Endodermal cell (in vitro differentiated cells): ENCODE results near the gene DOK3. TPM values are rescaled to one million over a fixed set of nuclear protein-coding genes. Genes with fewer than 3 reads are reported as not detected.

ENCODE experiments used
- DNase-seq: peaks from one replicate; pipeline ENCODE4 v3.0.0-alpha.2; 2017
- H3K27ac ChIP-seq: 2 replicates; pipeline ENCODE4 v1.5.1; 2013; ENCODE audit warnings: mild to moderate bottlenecking, low read depth, low read length, moderate library complexity
- H3K27me3 ChIP-seq: 2 replicates; pipeline ENCODE4 v1.6.1; 2013; ENCODE audit warnings: mild to moderate bottlenecking, low read length, moderate library complexity; ENCODE audit not compliant: insufficient read depth, control insufficient read depth, poor library complexity, severe bottlenecking
- H3K36me3 ChIP-seq: 2 replicates; pipeline ENCODE4 v1.7.0; 2013; ENCODE audit warnings: mild to moderate bottlenecking, low read length, moderate library complexity; ENCODE audit not compliant: control insufficient read depth, insufficient read depth
- H3K4me1 ChIP-seq: one replicate; pipeline ENCODE4 v1.7.0; 2013; ENCODE audit warnings: low read length; ENCODE audit not compliant: control insufficient read depth, insufficient read depth
- H3K4me3 ChIP-seq: 2 replicates; pipeline ENCODE4 v1.5.1; 2013; ENCODE audit warnings: mild to moderate bottlenecking, low read length, moderate library complexity
- H3K9ac ChIP-seq: 2 replicates; pipeline ENCODE4 v1.6.1; 2013; ENCODE audit warnings: mild to moderate bottlenecking, low read length, moderate library complexity; ENCODE audit not compliant: poor library complexity, severe bottlenecking; ENCODE audit errors: extremely low read depth
- H3K9me3 ChIP-seq: 2 replicates; pipeline ENCODE4 v1.6.1; 2013; ENCODE audit warnings: mild to moderate bottlenecking, low read length, moderate library complexity; ENCODE audit not compliant: control insufficient read depth
- H3K27ac Mint-ChIP-seq: 2 replicates; pipeline ENCODE4 v1.8.0; 2020; ENCODE audit warnings: mixed read lengths
- H3K27me3 Mint-ChIP-seq: 2 replicates; pipeline ENCODE4 v1.8.0; 2021; ENCODE audit warnings: mild to moderate bottlenecking, mixed read lengths; ENCODE audit not compliant: insufficient read depth
- H3K36me3 Mint-ChIP-seq: 2 replicates; pipeline ENCODE4 v1.8.0; 2020; ENCODE audit warnings: low read depth, mixed read lengths
- H3K4me1 Mint-ChIP-seq: 2 replicates; pipeline ENCODE4 v1.8.0; 2020; ENCODE audit warnings: mixed read lengths
- H3K4me3 Mint-ChIP-seq: 2 replicates; pipeline ENCODE4 v1.8.0; 2020; ENCODE audit warnings: mild to moderate bottlenecking, moderate library complexity, mixed read lengths
- H3K9me3 Mint-ChIP-seq: 2 replicates; pipeline ENCODE4 v1.8.0; 2020; ENCODE audit warnings: mild to moderate bottlenecking, mixed read lengths
- CTCF ChIP-seq: fragments of 200-600 bp; sonication (generic); conservative IDR thresholded peaks from 2 replicates; pipeline ENCODE4 v1.5.0; 2021; ENCODE audit warnings: antibody characterized with exemption, mild to moderate bottlenecking
- WGBS, 2 experiments: methylation state at CpG; one replicate each; pipeline versions ENCODE4 v1.1.5 to v1.1.7; 2013; ENCODE audit warnings: missing lambda C conversion rate in 2 of 2, mixed read lengths in 1 of 2; ENCODE audit not compliant: insufficient coverage in 1 of 2, insufficient read length in 1 of 2; 5-methylcytosine and 5-hydroxymethylcytosine counted together
- total RNA-seq, 2 donors: library from RNA; stranded (reverse); fragmentation: NEBNext Ultra II Directional in 1 of 2; extraction: Animal tissue kit (Norgen Biotek cat#: 25700) in 1 of 2; gene quantifications; 2 replicates in 1 of 2; 3 replicates in 1 of 2; pipeline ENCODE4 v1.2.1, GENCODE V29; 2021

Gene DOK3
- total RNA-seq, 2 donors from 2014 or later, result 2.1 to 7.7 TPM

GRCh38 chr5:177457852-177458681 lies 51.6 kb downstream of the DOK3 start:
- Mint-ChIP-seq H3K27ac (no peak overlapping the region), H3K27me3 (peaks cover 10% of the 10 kb centered on the region), H3K36me3 (peaks cover 43% of the 10 kb centered on the region), H3K4me1 (peaks cover 8% of the 10 kb centered on the region), H3K9me3 (no peaks in the 10 kb centered on the region), H3K4me3 (no peak overlapping the region)
- Histone ChIP-seq H3K27me3 (peaks cover 3% of the 10 kb centered on the region), H3K27ac (peak overlapping the region; percentile 89), H3K4me1 (peaks cover 2% of the 10 kb centered on the region), H3K9me3 (no peaks in the 10 kb centered on the region), H3K4me3 (no peak overlapping the region), H3K9ac (no peak overlapping the region), H3K36me3 (peaks cover 59% of the 10 kb centered on the region)
- no peak for TF ChIP-seq CTCF
- WGBS, 2 experiments, result 86 to 92% methylated on average over 17 to 20 of the region's 20 CpGs
- peak; percentile 68 for DNase-seq

- TF ChIP-seq CTCF, result peak; percentile 74
- Mint-ChIP-seq H3K9me3 (no peaks in the 10 kb centered on the region), H3K4me1 (peaks cover 8% of the 10 kb centered on the region), H3K27ac (peak overlapping the region; percentile 94), H3K4me3 (no peak overlapping the region), H3K27me3 (peaks cover 17% of the 10 kb centered on the region), H3K36me3 (peaks cover 34% of the 10 kb centered on the region)
- Histone ChIP-seq H3K4me1 (peaks cover 2% of the 10 kb centered on the region), H3K27me3 (peaks cover 3% of the 10 kb centered on the region), H3K9me3 (no peaks in the 10 kb centered on the region), H3K4me3 (no peak overlapping the region), H3K9ac (no peak overlapping the region), H3K36me3 (peaks cover 51% of the 10 kb centered on the region), H3K27ac (no peak overlapping the region)
- 89% methylated on average over 17 to 23 of the region's 24 CpGs for WGBS, 2 experiments
- peak; percentile 97 for DNase-seq
Observed at GRCh38 chr5:177456976-177457851, 52.4 kb downstream of the DOK3 start.

- Mint-ChIP-seq H3K27me3 (peaks cover 22% of the 10 kb centered on the region), H3K4me3 (peak overlapping the region; percentile 62), H3K36me3 (peaks cover 28% of the 10 kb centered on the region), H3K27ac (peak overlapping the region; percentile 90), H3K4me1 (peaks cover 8% of the 10 kb centered on the region), H3K9me3 (no peaks in the 10 kb centered on the region)
- peaks cover 3% of the 10 kb centered on the region for H3K27me3 ChIP-seq
- no peak overlapping the region for H3K27ac ChIP-seq
- H3K9ac ChIP-seq, result no peak overlapping the region
- no peak for DNase-seq
- peaks cover 49% of the 10 kb centered on the region for H3K36me3 ChIP-seq
- no peak for TF ChIP-seq CTCF
- peaks cover 2% of the 10 kb centered on the region for H3K4me1 ChIP-seq
- H3K4me3 ChIP-seq, result no peak overlapping the region
- 61 to 68% methylated on average over 11 to 12 of the region's 12 CpGs for WGBS, 2 experiments
- no peaks in the 10 kb centered on the region for H3K9me3 ChIP-seq
Observed at GRCh38 chr5:177456591-177456964, 53.0 kb downstream of the DOK3 start.
